Measurements from ENCODE around the gene SIRPA. TPM values are rescaled to one million over a fixed set of nuclear protein-coding genes. Genes with fewer than 3 reads are reported as not detected.
A peak's percentile ranks its signal among the peaks of the same experiment; 100 is the strongest.

Gene SIRPA
- total RNA-seq, 2 experiments from 2014 or later, result 0.60 to 0.64 TPM

GRCh38 chr20:1892119-1892385, 3.2 kb upstream of the SIRPA start:
- ATAC-seq (ENCODE audit: poor library complexity), result no peak
- intact Hi-C loops (cut with DNase I, micrococcal nuclease), result no loop called here

GRCh38 chr20:1893721-1894470, 1.3 kb upstream of the SIRPA start:
- peaks cover 20 to 55% of the 10 kb centered on the region in 2 experiments for H3K27me3 ChIP-seq (ENCODE audit: control insufficient read depth in 1 of 2, insufficient read depth in 2 of 2, low read length in 2 of 2)
- no peak overlapping the region for H3K27ac ChIP-seq (ENCODE audit: low read depth in 1 of 2, low read length in 2 of 2)
- DNase-seq (peak in 1 of 14 experiments; percentile 19), ATAC-seq (ENCODE audit: poor library complexity) (no peak)
- CTCF ChIA-PET, result no interaction called here
- peaks cover 0 to 5% of the 10 kb centered on the region in 2 experiments for H3K9me3 ChIP-seq (ENCODE audit: control insufficient read depth in 1 of 2, insufficient read depth in 1 of 2, low read length in 2 of 2)
- H3K4me3 ChIP-seq (ENCODE audit: low read length), result no peak overlapping the region
- no peak for TF ChIP-seq CTCF (IDR thresholded peaks at IDR 0.05)
- H3K27me3 Mint-ChIP-seq, result peaks cover 75% of the 10 kb centered on the region
- no peak overlapping the region for H3K27ac Mint-ChIP-seq
- H3K36me3 Mint-ChIP-seq (ENCODE audit: low read depth), result no peaks in the 10 kb centered on the region
- H3K4me3 Mint-ChIP-seq, result no peak overlapping the region
- no peaks in the 10 kb centered on the region for H3K36me3 ChIP-seq (ENCODE audit: insufficient read depth, low read length)
- H3K4me1 ChIP-seq (ENCODE audit: insufficient read depth, low read length), result peaks cover 2% of the 10 kb centered on the region
- peaks cover 4% of the 10 kb centered on the region for H3K4me1 Mint-ChIP-seq (ENCODE audit: low read depth)
- no peaks in the 10 kb centered on the region for H3K9me3 Mint-ChIP-seq
- POLR2A ChIA-PET, result no interaction called here
- intact Hi-C loops (cut with DNase I, micrococcal nuclease), result no loop called here

More at GRCh38 chr20:1892119-1892385, 3.2 kb upstream of the SIRPA start:
- CTCF ChIA-PET, result no interaction called here
- Histone ChIP-seq H3K4me3 (ENCODE audit: low read length) (no peak overlapping the region), H3K36me3 (ENCODE audit: insufficient read depth, low read length) (no peaks in the 10 kb centered on the region), H3K4me1 (ENCODE audit: insufficient read depth, low read length) (no peaks in the 10 kb centered on the region), H3K9me3 (ENCODE audit: control insufficient read depth in 1 of 2, insufficient read depth in 1 of 2, low read length in 2 of 2) (peaks cover 0 to 5% of the 10 kb centered on the region in 2 experiments), H3K27me3 (ENCODE audit: control insufficient read depth in 1 of 2, insufficient read depth in 2 of 2, low read length in 2 of 2) (peaks cover 20 to 62% of the 10 kb centered on the region in 2 experiments), H3K27ac (ENCODE audit: low read depth in 1 of 2, low read length in 2 of 2) (no peak overlapping the region)
- Mint-ChIP-seq H3K27me3 (peaks cover 75% of the 10 kb centered on the region), H3K9me3 (no peaks in the 10 kb centered on the region), H3K4me3 (peak overlapping the region; percentile 36), H3K36me3 (ENCODE audit: low read depth) (no peaks in the 10 kb centered on the region), H3K27ac (no peak overlapping the region), H3K4me1 (ENCODE audit: low read depth) (peaks cover 4% of the 10 kb centered on the region)
- no peak for DNase-seq
- no peak for TF ChIP-seq CTCF (IDR thresholded peaks at IDR 0.05)
- POLR2A ChIA-PET, result no interaction called here

GRCh38 chr20:1894471-1894950, 696 bp upstream of the SIRPA start:
- Histone ChIP-seq H3K4me1 (ENCODE audit: insufficient read depth, low read length) (peaks cover 2% of the 10 kb centered on the region), H3K27me3 (ENCODE audit: control insufficient read depth in 1 of 2, insufficient read depth in 2 of 2, low read length in 2 of 2) (peaks cover 17 to 52% of the 10 kb centered on the region in 2 experiments), H3K27ac (ENCODE audit: low read depth in 1 of 2, low read length in 2 of 2) (no peak overlapping the region), H3K36me3 (ENCODE audit: insufficient read depth, low read length) (no peaks in the 10 kb centered on the region), H3K4me3 (ENCODE audit: low read length) (no peak overlapping the region), H3K9me3 (ENCODE audit: control insufficient read depth in 1 of 2, insufficient read depth in 1 of 2, low read length in 2 of 2) (peaks cover 0 to 5% of the 10 kb centered on the region in 2 experiments)
- no peak for TF ChIP-seq CTCF (IDR thresholded peaks at IDR 0.05)
- DNase-seq (peak in 3 of 14 experiments; percentile 3 to 48 (median 41)), ATAC-seq (ENCODE audit: poor library complexity) (no peak)
- CTCF ChIA-PET, result no interaction called here
- Mint-ChIP-seq H3K9me3 (no peaks in the 10 kb centered on the region), H3K27ac (no peak overlapping the region), H3K4me1 (ENCODE audit: low read depth) (peaks cover 4% of the 10 kb centered on the region), H3K4me3 (no peak overlapping the region), H3K36me3 (ENCODE audit: low read depth) (no peaks in the 10 kb centered on the region), H3K27me3 (peaks cover 81% of the 10 kb centered on the region)
- POLR2A ChIA-PET, result no interaction called here
- intact Hi-C loops (cut with DNase I, micrococcal nuclease), result no loop called here
